Measurements from ENCODE around the gene ACSS1.

ACSS1 gene

GRCh38 chr20:25046181-25046641 lies 11.7 kb downstream of the ACSS1 start:
- DNase-seq (ENCODE audit: low read depth, low spot score): no peak

- DNase-seq (ENCODE audit: low read depth, low spot score): no peak
Measured at GRCh38 chr20:25045343-25045712, 12.6 kb downstream of the ACSS1 start.

GRCh38 chr20:25044660-25045342 lies 13.1 kb downstream of the ACSS1 start:
- no peak for DNase-seq (ENCODE audit: low read depth, low spot score)

- no peak for DNase-seq (ENCODE audit: low read depth, low spot score)
Measured at GRCh38 chr20:25044261-25044560, 13.7 kb downstream of the ACSS1 start.

GRCh38 chr20:25043499-25044260 lies 14.3 kb downstream of the ACSS1 start:
- no peak for DNase-seq (ENCODE audit: low read depth, low spot score)

GRCh38 chr20:25042531-25043498 lies 15.1 kb downstream of the ACSS1 start:
- DNase-seq (ENCODE audit: low read depth, low spot score): no peak

GRCh38 chr20:25041813-25042530 lies 16.0 kb downstream of the ACSS1 start:
- DNase-seq (ENCODE audit: low read depth, low spot score): no peak

- no peak for DNase-seq (ENCODE audit: low read depth, low spot score)
Measured at GRCh38 chr20:25040438-25040831, 17.5 kb downstream of the ACSS1 start.

- no peak for DNase-seq (ENCODE audit: low read depth, low spot score)
Measured at GRCh38 chr20:25039697-25040437, 18.1 kb downstream of the ACSS1 start.

- no peak for DNase-seq (ENCODE audit: low read depth, low spot score)
Measured at GRCh38 chr20:25038591-25039015, 19.3 kb downstream of the ACSS1 start.

GRCh38 chr20:25038103-25038410 lies 19.9 kb downstream of the ACSS1 start:
- DNase-seq (ENCODE audit: low read depth, low spot score): no peak

GRCh38 chr20:25037288-25038102 lies 20.4 kb downstream of the ACSS1 start:
- DNase-seq (ENCODE audit: low read depth, low spot score): no peak

GRCh38 chr20:25036331-25036936 lies 21.5 kb downstream of the ACSS1 start:
- DNase-seq (ENCODE audit: low read depth, low spot score): no peak

- DNase-seq (ENCODE audit: low read depth, low spot score): no peak
Measured at GRCh38 chr20:25035921-25036320, 22.0 kb downstream of the ACSS1 start.

- no peak for DNase-seq (ENCODE audit: low read depth, low spot score)
Measured at GRCh38 chr20:25033924-25034300, 24.0 kb downstream of the ACSS1 start.

GRCh38 chr20:25033265-25033923 lies 24.5 kb downstream of the ACSS1 start:
- no peak for DNase-seq (ENCODE audit: low read depth, low spot score)

GRCh38 chr20:25032478-25033264 lies 25.3 kb downstream of the ACSS1 start:
- DNase-seq (ENCODE audit: low read depth, low spot score): no peak

GRCh38 chr20:25032065-25032477 lies 25.9 kb downstream of the ACSS1 start:
- DNase-seq (ENCODE audit: low read depth, low spot score): no peak

Measured in activated naive CD8-positive, alpha-beta T cell treated with anti-CD3 and anti-CD28 coated beads, Interleukin-2, amount 50 U/mL, for 16 hours (primary cell).